IPS-18c (cell line): ENCODE results near the gene PRR18.

ENCODE experiments used
- H3K4me3 ChIP-seq: 2 replicates; pipeline ENCODE4 v1.7.0; 2013; ENCODE audit warnings: low read depth, mild to moderate bottlenecking, low read length, moderate library complexity; ENCODE audit not compliant: insufficient read depth
- H3K9me3 ChIP-seq: one replicate; pipeline ENCODE4 v1.6.1; 2013; ENCODE audit warnings: mild to moderate bottlenecking, low read length, moderate library complexity; ENCODE audit not compliant: control insufficient read depth, insufficient read depth

PRR18 gene

DNA sequence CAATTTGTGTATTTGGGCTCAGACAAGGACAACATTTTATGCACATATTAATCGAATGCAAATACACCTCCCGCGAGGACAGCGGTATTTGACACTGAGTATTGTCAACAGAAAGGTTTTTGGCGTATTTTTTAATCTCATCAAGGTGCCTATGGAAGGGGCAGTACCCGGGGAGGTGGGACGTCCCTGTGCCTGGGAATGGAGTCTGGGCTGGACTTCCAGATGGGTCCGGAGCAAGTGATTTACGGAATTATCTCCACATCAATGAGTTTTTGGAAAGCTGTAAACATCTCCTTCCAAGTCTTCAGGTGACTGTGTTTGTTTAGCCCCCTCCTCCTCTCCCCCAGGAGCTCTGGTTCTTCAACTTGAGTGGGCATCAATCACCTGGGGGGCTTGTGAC lies 39.8 kb downstream of the PRR18 start:
- Histone ChIP-seq H3K9me3 (no peaks in the 10 kb centered on the region), H3K4me3 (no peak overlapping the region)

DNA sequence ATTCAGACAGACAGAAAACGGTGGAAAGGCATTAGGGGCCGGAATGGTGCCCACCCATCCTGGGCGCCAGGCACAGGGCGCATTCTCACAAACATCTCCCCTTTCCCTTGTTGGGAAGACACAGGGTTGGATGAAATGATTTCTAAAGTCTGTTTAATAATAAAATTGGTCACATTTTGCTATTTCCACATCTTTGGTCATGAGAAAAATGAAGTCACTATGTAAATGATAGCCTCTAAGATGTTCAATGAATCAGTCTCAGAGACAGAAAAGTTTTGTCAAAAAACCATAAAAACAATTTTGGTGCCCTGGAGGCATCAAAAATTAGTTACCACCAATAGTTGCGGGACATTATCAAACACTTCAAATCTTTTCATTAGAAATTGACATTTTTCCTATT lies 40.7 kb downstream of the PRR18 start:
- no peak overlapping the region for H3K4me3 ChIP-seq
- no peaks in the 10 kb centered on the region for H3K9me3 ChIP-seq

DNA sequence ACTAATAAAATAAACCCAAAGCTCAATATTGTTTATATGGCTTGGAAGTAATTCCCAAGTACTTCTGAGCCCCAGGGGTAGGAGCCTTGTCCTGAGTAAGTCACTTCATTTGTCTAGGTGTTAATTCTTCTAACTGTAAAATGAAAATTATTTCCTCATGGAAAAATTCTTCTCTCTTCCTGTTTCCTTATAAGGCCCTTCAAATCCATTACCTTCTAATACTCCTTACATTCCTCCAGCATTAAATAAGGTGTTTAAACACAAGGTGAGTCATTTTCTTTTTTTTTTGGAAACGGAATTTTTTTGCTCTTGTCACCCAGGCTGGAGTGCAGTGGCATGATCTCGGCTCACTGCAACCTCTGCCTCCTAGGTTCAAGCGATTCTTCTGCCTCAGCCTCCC lies 41.9 kb downstream of the PRR18 start:
- no peak overlapping the region for H3K4me3 ChIP-seq
- H3K9me3 ChIP-seq = no peaks in the 10 kb centered on the region

DNA sequence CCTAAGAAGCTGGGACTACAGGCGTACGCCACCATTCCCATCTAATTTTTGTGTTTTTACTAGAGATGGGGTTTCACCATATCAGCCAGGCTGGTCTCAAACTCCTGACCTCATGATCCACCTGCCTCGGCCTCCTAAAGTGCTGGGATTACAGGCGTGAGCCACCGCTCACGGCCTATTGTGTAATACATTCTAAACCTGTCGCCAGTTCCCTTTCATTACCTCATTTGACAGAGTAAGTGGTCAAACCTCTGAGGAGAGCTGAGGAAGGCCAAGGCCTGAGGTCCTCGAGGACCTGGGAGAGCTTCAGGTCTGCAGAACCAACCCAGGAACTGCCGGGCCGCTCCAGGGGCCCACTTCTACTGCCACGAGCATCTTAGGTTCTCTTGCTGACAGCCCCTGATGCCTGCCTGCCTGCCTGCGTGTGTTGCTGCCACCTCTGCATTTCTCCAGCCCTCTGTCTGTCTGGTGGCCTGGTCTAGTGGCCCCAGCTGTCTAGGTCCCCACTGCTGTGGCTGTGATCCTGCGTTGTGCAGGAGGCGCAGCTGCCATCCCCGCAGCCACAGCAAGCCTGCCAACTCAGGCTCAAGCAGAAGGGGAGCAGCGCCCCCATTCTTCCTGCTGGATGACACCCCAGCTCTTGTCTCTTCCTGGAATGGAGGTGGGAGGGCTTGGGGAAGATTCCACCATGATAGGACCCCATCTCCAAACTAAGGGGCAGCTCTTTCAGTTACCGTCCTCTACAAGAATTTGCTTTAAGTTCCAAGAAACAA lies 45.3 kb downstream of the PRR18 start:
- H3K4me3 ChIP-seq = no peak overlapping the region
- no peaks in the 10 kb centered on the region for H3K9me3 ChIP-seq

DNA sequence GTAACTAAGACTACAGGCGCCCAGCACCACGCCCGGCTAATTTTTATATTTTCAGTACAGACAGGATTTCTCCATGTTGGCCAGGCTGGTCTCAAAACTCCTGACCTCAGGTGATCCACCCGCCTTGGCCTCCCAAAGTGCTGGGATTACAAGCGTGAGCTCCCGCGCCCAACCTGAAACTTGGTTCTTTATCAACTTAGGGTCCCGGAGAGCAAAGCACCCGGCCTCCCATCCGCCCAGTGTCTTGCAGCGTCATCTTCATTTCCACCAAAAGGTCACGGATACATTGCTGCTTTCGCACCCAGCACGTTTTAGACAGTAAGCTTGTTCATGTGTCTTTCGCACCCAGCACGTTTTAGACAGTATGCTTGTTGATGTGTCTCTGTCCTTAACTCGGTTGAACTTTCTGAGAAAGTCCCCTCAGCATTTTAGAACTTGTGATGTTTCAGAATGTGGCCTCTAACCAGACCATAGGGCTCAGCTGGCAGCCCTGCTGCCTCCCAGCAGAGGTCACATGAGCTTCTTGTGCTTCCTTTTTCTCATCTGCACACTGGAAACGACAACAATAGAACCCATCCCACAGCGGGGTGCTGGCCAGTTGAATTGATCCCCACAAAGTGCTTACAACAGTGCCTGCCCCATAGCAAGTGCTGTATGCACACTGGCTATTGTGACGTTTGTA lies 48.8 kb downstream of the PRR18 start:
- Histone ChIP-seq H3K4me3 (no peak overlapping the region), H3K9me3 (no peaks in the 10 kb centered on the region)

DNA sequence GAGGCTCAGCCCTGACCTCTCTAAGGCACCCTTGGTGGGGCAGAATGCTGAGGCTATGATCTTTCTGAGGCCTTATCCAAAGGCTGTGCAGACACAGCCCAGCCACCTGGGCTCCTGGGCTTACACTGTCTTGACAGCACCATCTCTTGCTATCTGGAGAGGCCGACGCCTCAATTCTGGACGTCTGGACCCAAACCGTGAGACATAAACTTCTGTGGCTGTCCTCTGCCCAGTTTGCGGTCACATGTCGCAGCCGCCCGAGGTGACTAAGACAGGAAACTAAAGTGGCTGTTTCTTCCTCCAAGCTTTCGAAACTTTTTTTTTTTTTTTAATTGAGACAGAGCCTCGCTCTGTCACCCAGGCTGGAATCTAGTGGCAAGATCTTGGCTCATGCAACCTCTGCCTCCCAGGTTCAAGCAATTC lies 49.3 kb downstream of the PRR18 start:
- Histone ChIP-seq H3K4me3 (no peak overlapping the region), H3K9me3 (no peaks in the 10 kb centered on the region)

DNA sequence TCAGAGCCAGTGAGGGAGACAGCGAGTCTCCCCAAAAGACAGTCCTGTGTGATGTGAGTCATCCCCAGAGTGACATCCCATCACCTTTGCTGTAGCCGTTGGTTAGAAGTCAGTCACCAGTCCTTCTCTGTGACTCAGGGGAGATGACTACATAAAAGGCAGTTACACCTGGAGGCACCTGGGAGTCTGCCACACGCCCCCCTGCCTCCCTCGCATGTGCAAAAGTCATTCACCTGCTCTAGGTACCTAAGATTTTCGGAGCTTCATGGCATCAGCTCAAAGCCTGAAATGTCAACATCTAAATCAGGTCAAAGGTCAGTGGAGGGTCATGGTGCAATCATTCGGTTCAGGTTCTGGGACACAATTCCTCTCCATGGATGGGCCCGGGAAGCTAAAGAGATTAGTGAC lies 50.3 kb downstream of the PRR18 start:
- Histone ChIP-seq H3K4me3 (no peak overlapping the region), H3K9me3 (no peaks in the 10 kb centered on the region)
